ENCODE measurements around the gene CLCA2. TPM values are rescaled to one million over a fixed set of nuclear protein-coding genes. Genes with fewer than 3 reads are reported as not detected.

The CLCA2 gene
- total RNA-seq, 4 donors from 2014 or later: 49.3 to 147 (median 112) TPM

GRCh38 chr1:86436041-86436440 is 12.1 kb downstream of the CLCA2 start:
- H3K4me3 ChIP-seq: no peak overlapping the region
- no peaks in the 10 kb centered on the region for H3K36me3 ChIP-seq
- H3K4me1 ChIP-seq: peaks cover under 1% of the 10 kb centered on the region
- H3K27ac ChIP-seq: no peak overlapping the region
- TF ChIP-seq EP300 (IDR thresholded peaks at IDR 0.05): no peak
- TF ChIP-seq POLR2AphosphoS5 (IDR thresholded peaks at IDR 0.05): no peak
- TF ChIP-seq CTCF (IDR thresholded peaks at IDR 0.05): no peak
- TF ChIP-seq POLR2A (IDR thresholded peaks at IDR 0.05): no peak
- H3K9me3 ChIP-seq: no peaks in the 10 kb centered on the region
- DNase-seq (ENCODE audit: low spot score in 2 of 2): no peak
- WGBS: 89% methylated on average over 2 of the region's 2 CpGs
- no peaks in the 10 kb centered on the region for H3K27me3 ChIP-seq

- Histone ChIP-seq H3K27ac (no peak overlapping the region), H3K4me1 (no peaks in the 10 kb centered on the region), H3K36me3 (peaks cover 5% of the 10 kb centered on the region), H3K9me3 (no peaks in the 10 kb centered on the region), H3K4me3 (no peak overlapping the region), H3K27me3 (no peaks in the 10 kb centered on the region)
- no peak for DNase-seq (ENCODE audit: low spot score in 2 of 2)
- 77% methylated on average over 2 of the region's 2 CpGs for WGBS
- TF ChIP-seq POLR2A (IDR thresholded peaks at IDR 0.05) (no peak), EP300 (IDR thresholded peaks at IDR 0.05) (no peak), POLR2AphosphoS5 (IDR thresholded peaks at IDR 0.05) (no peak), CTCF (IDR thresholded peaks at IDR 0.05) (no peak)
Observed at GRCh38 chr1:86441581-86441980, 17.6 kb downstream of the CLCA2 start.

GRCh38 chr1:86441997-86442396 is 18.0 kb downstream of the CLCA2 start:
- Histone ChIP-seq H3K4me1 (no peaks in the 10 kb centered on the region), H3K36me3 (peaks cover 5% of the 10 kb centered on the region), H3K27me3 (no peaks in the 10 kb centered on the region), H3K4me3 (no peak overlapping the region), H3K9me3 (no peaks in the 10 kb centered on the region), H3K27ac (no peak overlapping the region)
- WGBS: 91% methylated on average over 1 of the region's 1 CpG
- no peak for DNase-seq (ENCODE audit: low spot score in 2 of 2)
- TF ChIP-seq POLR2A (IDR thresholded peaks at IDR 0.05) (no peak), CTCF (IDR thresholded peaks at IDR 0.05) (no peak), POLR2AphosphoS5 (IDR thresholded peaks at IDR 0.05) (no peak), EP300 (IDR thresholded peaks at IDR 0.05) (no peak)

GRCh38 chr1:86445919-86446318 is 21.9 kb downstream of the CLCA2 start:
- no peaks in the 10 kb centered on the region for H3K9me3 ChIP-seq
- H3K36me3 ChIP-seq: peaks cover 15% of the 10 kb centered on the region
- no peaks in the 10 kb centered on the region for H3K27me3 ChIP-seq
- TF ChIP-seq POLR2AphosphoS5 (IDR thresholded peaks at IDR 0.05): no peak
- no peak for TF ChIP-seq EP300 (IDR thresholded peaks at IDR 0.05)
- no peak for TF ChIP-seq POLR2A (IDR thresholded peaks at IDR 0.05)
- no peak for TF ChIP-seq CTCF (IDR thresholded peaks at IDR 0.05)
- no peak overlapping the region for H3K27ac ChIP-seq
- 89% methylated on average over 1 of the region's 1 CpG for WGBS
- H3K4me1 ChIP-seq: no peaks in the 10 kb centered on the region
- no peak for DNase-seq (ENCODE audit: low spot score in 2 of 2)
- no peak overlapping the region for H3K4me3 ChIP-seq

GRCh38 chr1:86447198-86447790 is 23.3 kb downstream of the CLCA2 start:
- Histone ChIP-seq H3K27me3 (no peaks in the 10 kb centered on the region), H3K4me1 (no peaks in the 10 kb centered on the region), H3K27ac (no peak overlapping the region), H3K4me3 (no peak overlapping the region), H3K36me3 (peaks cover 15% of the 10 kb centered on the region), H3K9me3 (no peaks in the 10 kb centered on the region)
- DNase-seq (ENCODE audit: low spot score in 2 of 2): no peak
- no peak for TF ChIP-seq EP300 (IDR thresholded peaks at IDR 0.05)
- no peak for TF ChIP-seq POLR2A (IDR thresholded peaks at IDR 0.05)
- no peak for TF ChIP-seq POLR2AphosphoS5 (IDR thresholded peaks at IDR 0.05)
- no peak for TF ChIP-seq CTCF (IDR thresholded peaks at IDR 0.05)
- 84% methylated on average over 4 of the region's 4 CpGs for WGBS

Measured in suprapubic skin (tissue), 4 donors.